ENCODE results near the gene NCLN.
"Not testable (repeated sequence)": the region's sequence is repeated elsewhere in the genome, so short reads cannot be mapped to it uniquely, and the experiment has no call there.

GRCh38 chr19:3154447-3154846 is 31.3 kb upstream of the NCLN start:
- TF ChIP-seq CTCF (conservative IDR thresholded peaks at IDR 0.05; ENCODE audit: low read depth, low read length); EZH2phosphoT487 (IDR thresholded peaks at IDR 0.05; ENCODE audit: borderline replicate concordance, low read length): not testable (repeated sequence)

All from PC-3 (cell line).